HL-60 (cell line): Measurements from ENCODE around the gene CHCHD6.

Experiments used
- POLR2AphosphoS5 ChIP-seq: IDR thresholded peaks from 2 replicates; pipeline ENCODE4 v1.6.1; 2012; ENCODE audit warnings: low read depth
- SPI1 ChIP-seq: IDR thresholded peaks from 2 replicates; pipeline ENCODE4 v1.6.1; 2012; ENCODE audit warnings: low read depth, mild to moderate bottlenecking, borderline replicate concordance
- TF ChIP-seq, protein P1 (sequence below): IDR thresholded peaks from one replicate; pipeline ENCODE4 v1.5.1; 2011; ENCODE audit warnings: low read length, control low read depth, inconsistent platforms; ENCODE audit not compliant: insufficient read depth
- TF ChIP-seq, protein P2 (sequence below): IDR thresholded peaks from 2 replicates; pipeline ENCODE4 v1.6.1; 2012; ENCODE audit warnings: low read depth; ENCODE audit not compliant: insufficient replicate concordance

DNA sequence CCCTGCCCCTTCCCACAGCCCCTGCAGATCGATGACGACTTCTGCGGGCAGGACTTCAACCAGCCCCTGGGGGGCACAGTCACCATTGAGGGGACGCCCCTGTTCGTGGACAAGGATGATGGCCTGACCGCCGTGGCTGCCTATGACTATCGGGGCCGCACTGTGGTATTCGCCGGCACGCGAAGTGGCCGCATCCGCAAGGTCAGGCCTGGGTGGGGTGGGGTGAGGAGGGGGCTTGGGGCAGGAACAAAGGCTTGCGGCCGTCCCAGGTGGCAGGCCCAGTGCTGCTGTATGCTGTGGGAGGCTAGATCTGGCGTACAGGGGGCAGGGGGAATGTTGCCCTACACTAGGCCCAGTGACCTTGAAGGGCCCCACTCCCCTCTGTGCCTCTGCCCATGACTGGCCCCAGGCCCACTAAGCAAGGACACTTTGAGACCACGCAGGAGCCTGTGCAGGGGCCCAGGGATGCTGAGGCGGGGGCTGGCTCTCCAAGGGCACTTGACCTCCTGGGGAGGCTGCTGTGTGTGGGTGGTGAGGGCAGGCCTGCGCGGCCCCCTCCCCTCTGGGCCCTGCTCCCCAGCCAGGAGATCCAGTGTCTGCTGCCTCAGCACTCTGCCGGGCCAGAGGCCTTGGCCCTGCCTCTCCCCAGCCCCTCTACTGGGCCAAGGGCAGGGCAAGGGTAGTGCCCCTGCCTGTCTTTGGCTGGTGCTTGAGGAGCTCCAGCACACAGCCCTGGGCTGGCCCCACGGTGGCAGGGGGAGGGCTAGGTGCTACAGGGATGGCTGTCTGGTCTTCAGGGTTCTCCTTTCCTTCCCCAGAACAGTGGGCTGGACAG lies 287.5 kb downstream of the CHCHD6 start:
- TF ChIP-seq, protein P1, sequence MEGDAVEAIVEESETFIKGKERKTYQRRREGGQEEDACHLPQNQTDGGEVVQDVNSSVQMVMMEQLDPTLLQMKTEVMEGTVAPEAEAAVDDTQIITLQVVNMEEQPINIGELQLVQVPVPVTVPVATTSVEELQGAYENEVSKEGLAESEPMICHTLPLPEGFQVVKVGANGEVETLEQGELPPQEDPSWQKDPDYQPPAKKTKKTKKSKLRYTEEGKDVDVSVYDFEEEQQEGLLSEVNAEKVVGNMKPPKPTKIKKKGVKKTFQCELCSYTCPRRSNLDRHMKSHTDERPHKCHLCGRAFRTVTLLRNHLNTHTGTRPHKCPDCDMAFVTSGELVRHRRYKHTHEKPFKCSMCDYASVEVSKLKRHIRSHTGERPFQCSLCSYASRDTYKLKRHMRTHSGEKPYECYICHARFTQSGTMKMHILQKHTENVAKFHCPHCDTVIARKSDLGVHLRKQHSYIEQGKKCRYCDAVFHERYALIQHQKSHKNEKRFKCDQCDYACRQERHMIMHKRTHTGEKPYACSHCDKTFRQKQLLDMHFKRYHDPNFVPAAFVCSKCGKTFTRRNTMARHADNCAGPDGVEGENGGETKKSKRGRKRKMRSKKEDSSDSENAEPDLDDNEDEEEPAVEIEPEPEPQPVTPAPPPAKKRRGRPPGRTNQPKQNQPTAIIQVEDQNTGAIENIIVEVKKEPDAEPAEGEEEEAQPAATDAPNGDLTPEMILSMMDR: no peak
- no peak for TF ChIP-seq POLR2AphosphoS5
- no peak for TF ChIP-seq SPI1
- TF ChIP-seq, protein P2, sequence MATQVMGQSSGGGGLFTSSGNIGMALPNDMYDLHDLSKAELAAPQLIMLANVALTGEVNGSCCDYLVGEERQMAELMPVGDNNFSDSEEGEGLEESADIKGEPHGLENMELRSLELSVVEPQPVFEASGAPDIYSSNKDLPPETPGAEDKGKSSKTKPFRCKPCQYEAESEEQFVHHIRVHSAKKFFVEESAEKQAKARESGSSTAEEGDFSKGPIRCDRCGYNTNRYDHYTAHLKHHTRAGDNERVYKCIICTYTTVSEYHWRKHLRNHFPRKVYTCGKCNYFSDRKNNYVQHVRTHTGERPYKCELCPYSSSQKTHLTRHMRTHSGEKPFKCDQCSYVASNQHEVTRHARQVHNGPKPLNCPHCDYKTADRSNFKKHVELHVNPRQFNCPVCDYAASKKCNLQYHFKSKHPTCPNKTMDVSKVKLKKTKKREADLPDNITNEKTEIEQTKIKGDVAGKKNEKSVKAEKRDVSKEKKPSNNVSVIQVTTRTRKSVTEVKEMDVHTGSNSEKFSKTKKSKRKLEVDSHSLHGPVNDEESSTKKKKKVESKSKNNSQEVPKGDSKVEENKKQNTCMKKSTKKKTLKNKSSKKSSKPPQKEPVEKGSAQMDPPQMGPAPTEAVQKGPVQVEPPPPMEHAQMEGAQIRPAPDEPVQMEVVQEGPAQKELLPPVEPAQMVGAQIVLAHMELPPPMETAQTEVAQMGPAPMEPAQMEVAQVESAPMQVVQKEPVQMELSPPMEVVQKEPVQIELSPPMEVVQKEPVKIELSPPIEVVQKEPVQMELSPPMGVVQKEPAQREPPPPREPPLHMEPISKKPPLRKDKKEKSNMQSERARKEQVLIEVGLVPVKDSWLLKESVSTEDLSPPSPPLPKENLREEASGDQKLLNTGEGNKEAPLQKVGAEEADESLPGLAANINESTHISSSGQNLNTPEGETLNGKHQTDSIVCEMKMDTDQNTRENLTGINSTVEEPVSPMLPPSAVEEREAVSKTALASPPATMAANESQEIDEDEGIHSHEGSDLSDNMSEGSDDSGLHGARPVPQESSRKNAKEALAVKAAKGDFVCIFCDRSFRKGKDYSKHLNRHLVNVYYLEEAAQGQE: no peak
